Measurements from ENCODE around the gene RFX7. TPM values are rescaled to one million over a fixed set of nuclear protein-coding genes. Genes with fewer than 3 reads are reported as not detected.

The RFX7 gene
- total and polyA plus RNA-seq, 2 of the 8 experiments (the other 6 are each of a cell fraction or from before 2014, with no cell fraction given), result 10.4 to 40.9 TPM

- Histone ChIP-seq H4K5ac (ENCODE audit: insufficient read length, low read depth, low read length) (no peak overlapping the region), H3K4ac (replicated peaks; ENCODE audit: insufficient read length, low read depth, low read length) (no peak overlapping the region), H2BK12ac (ENCODE audit: low read depth, low read length) (no peak overlapping the region), H3K14ac (ENCODE audit: insufficient read length) (no peak overlapping the region), H2BK5ac (ENCODE audit: low read depth, low read length) (no peak overlapping the region), H4K91ac (replicated peaks; ENCODE audit: insufficient read length, low read length) (no peak overlapping the region), H2BK120ac (replicated peaks; ENCODE audit: low read depth, low read length) (no peak overlapping the region), H3K23me2 (ENCODE audit: low read depth, low read length) (no peaks in the 10 kb centered on the region), H3K18ac (ENCODE audit: extremely low read depth, low read length) (no peak overlapping the region), H3K27me3 (replicated peaks in 1 of 4; ENCODE audit: control insufficient read depth in 3 of 4, extremely low read depth in 1 of 4, insufficient read depth in 3 of 4, low read length in 3 of 4) (no peaks in the 10 kb centered on the region), H3K4me1 (replicated peaks in 1 of 4; ENCODE audit: control insufficient read depth in 3 of 4, insufficient read depth in 4 of 4, low read length in 3 of 4) (no peaks in the 10 kb centered on the region), H3K9ac (replicated peaks in 1 of 4; ENCODE audit: extremely low read depth in 1 of 4, low read depth in 3 of 4, low read length in 3 of 4) (no peak overlapping the region), H3K36me3 (ENCODE audit: control insufficient read depth in 2 of 4, insufficient read depth in 4 of 4, low read length in 3 of 4) (no peaks in the 10 kb centered on the region), H2BK15ac (ENCODE audit: low read length) (no peak overlapping the region), H2AK5ac (ENCODE audit: low read depth, low read length) (no peak overlapping the region), H4K8ac (ENCODE audit: extremely low read depth, insufficient read depth, low read length) (no peak overlapping the region), H3K23ac (ENCODE audit: insufficient read length) (no peak overlapping the region), H2AFZ (ENCODE audit: low read length) (peak overlapping the region; percentile 10; the same call in 1 of the 2 replicates), H3K27ac (ENCODE audit: low read depth, low read length) (no peak overlapping the region), H4K20me1 (replicated peaks in 1 of 2; ENCODE audit: control insufficient read depth in 1 of 2, insufficient read depth in 2 of 2, low read length in 2 of 2) (no peaks in the 10 kb centered on the region), H3K79me1 (ENCODE audit: low read depth, low read length) (no peaks in the 10 kb centered on the region), H3K56ac (replicated peaks; ENCODE audit: insufficient read length, low read depth, low read length) (no peak overlapping the region), H3K79me2 (ENCODE audit: control insufficient read depth in 1 of 2, insufficient read depth in 2 of 2, low read length in 2 of 2) (no peaks in the 10 kb centered on the region), H3K4me3 (ENCODE audit: extremely low read depth in 1 of 4, insufficient read depth in 2 of 4, low read depth in 3 of 4, low read length in 4 of 4) (no peak overlapping the region), H3K9me3 (ENCODE audit: insufficient read depth in 2 of 2, low read depth in 1 of 2, low read length in 1 of 2) (no peaks in the 10 kb centered on the region), H2BK20ac (ENCODE audit: low read length) (no peak overlapping the region), H3K4me2 (ENCODE audit: insufficient read depth in 1 of 2, low read depth in 2 of 2, low read length in 2 of 2) (no peak overlapping the region)
- 85% methylated on average over 5 of the region's 5 CpGs; no CpG with 5 or more reads in 1 of the 2 experiments for WGBS, 2 experiments (ENCODE audit: extremely low coverage in 1 of 2, insufficient coverage in 1 of 2, insufficient read length in 1 of 2, insufficient replicate concordance in 2 of 2, low coverage in 1 of 2, low lambda C conversion rate in 2 of 2, missing lambda C conversion rate in 1 of 2)
- no peak for TF ChIP-seq NRF1 (IDR thresholded peaks at IDR 0.05; ENCODE audit: low read depth, low read length)
- no peak for TF ChIP-seq TAF1 (IDR thresholded peaks at IDR 0.05; ENCODE audit: low read depth, low read length)
- TF ChIP-seq RFX5 (IDR thresholded peaks at IDR 0.05; ENCODE audit: borderline replicate concordance, low read depth, low read length), result no peak
- no peak for TF ChIP-seq KDM1A (IDR thresholded peaks at IDR 0.05; ENCODE audit: borderline replicate concordance, low read length)
- ChIA-PET CTCF (ENCODE audit: partially characterized antibody) (interaction anchor here (0.7 to 1.1 kb wide), 3 partner anchors 16 to 146 kb away, joined by 3 to 4 read pairs (median 3); no protein-coding TSS in a partner anchor), POLR2A (ENCODE audit: partially characterized antibody) (no interaction called here)
- FAIRE-seq, result no peak
- no peak for DNase-seq (ENCODE audit: low read depth in 1 of 2, low spot score in 2 of 2)
These were observed 166.6 kb downstream of the RFX7 start for GRCh38 chr15:56077081-56077480.

All from H1 (cell line).